OCI-LY1 (cell line): ENCODE data around the gene BTRC.
"Not testable (repeated sequence)": the region's sequence is repeated elsewhere in the genome, so short reads cannot be mapped to it uniquely, and the experiment has no call there.

ENCODE experiments used
- CTCF ChIP-seq: fragments of 200-600 bp; sonication (generic), shearing (Covaris generic); IDR thresholded peaks from 2 replicates; pipeline ENCODE4 v1.5.1; 2017; ENCODE audit warnings: mild to moderate bottlenecking, antibody characterized with exemption, low read length, moderate library complexity, mixed read lengths
- EZH2 ChIP-seq: fragments of 200-600 bp; sonication (generic), shearing (Covaris generic); IDR thresholded peaks from 2 replicates; pipeline ENCODE4 v1.8.0; 2017; ENCODE audit warnings: borderline replicate concordance, mixed run types, mild to moderate bottlenecking, antibody characterized with exemption, low read length, moderate library complexity, mixed read lengths

DNA sequence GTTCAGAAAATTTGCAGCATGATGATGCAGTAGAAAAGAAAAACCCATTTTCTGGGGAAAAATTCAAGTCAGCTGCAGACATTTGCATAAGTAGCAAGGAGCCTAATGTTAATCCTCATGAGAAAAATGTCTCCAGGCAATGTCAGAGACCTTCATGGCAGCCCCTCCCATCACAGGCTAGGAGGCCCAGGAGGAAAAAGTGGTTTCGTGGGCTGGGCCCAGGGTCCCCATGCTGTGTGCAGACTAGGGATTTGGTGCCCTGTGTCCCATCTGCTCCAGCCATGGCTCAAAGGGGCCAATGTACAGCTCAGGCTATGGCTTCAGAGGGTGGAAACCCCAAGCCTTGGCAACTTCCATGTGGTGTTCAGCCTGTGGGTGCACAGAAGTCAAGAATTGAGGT is 26.5 kb upstream of the BTRC start:
- TF ChIP-seq CTCF, EZH2: not testable (repeated sequence)
